Stomach (tissue), 4 donors: ENCODE measurements around the gene GUCY2F.

ENCODE experiments used
- CTCF ChIP-seq, 7 experiments: fragments of 450-650 bp in 4 of 7; fragments of 200-600 bp in 3 of 7; sonication (generic) in 3 of 7; IDR thresholded peaks; one replicate each; pipeline ENCODE4 v1.5.1; 2016 to 2019; ENCODE audit warnings: antibody characterized with exemption in 7 of 7, control low read depth in 2 of 7, mild to moderate bottlenecking in 1 of 7
- EP300 ChIP-seq: sonication (generic); formaldehyde crosslinking; IDR thresholded peaks from one replicate; pipeline ENCODE4 v1.6.1; 2017; ENCODE audit warnings: antibody characterized with exemption

DNA sequence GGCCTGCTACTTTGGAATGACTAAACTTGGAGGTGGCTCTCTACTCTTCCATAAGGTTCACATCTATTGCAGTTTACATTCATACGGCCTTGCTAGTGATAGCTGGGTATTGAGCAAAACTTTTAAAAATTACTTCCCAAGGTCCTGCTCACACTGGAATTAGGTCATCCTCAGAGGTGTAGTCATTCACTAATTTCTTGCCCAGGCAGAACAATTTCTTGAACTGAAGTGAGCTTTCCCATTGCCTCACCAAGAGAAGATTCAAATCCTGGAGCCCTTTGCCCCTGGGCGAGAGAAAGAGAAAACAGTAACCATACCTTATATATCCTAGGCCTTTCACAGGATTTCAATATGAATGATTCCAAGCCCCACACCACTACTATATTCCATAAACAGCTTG is 109.2 kb downstream of the GUCY2F start:
- TF ChIP-seq CTCF (IDR thresholded peaks at IDR 0.05) = no peak
- no peak for TF ChIP-seq EP300
